ENCODE results near the gene CPSF2. TPM values are rescaled to one million over a fixed set of nuclear protein-coding genes. Genes with fewer than 3 reads are reported as not detected.

CPSF2 gene
- total RNA-seq, 1 donor from 2014 or later, result 58.6 TPM

DNA sequence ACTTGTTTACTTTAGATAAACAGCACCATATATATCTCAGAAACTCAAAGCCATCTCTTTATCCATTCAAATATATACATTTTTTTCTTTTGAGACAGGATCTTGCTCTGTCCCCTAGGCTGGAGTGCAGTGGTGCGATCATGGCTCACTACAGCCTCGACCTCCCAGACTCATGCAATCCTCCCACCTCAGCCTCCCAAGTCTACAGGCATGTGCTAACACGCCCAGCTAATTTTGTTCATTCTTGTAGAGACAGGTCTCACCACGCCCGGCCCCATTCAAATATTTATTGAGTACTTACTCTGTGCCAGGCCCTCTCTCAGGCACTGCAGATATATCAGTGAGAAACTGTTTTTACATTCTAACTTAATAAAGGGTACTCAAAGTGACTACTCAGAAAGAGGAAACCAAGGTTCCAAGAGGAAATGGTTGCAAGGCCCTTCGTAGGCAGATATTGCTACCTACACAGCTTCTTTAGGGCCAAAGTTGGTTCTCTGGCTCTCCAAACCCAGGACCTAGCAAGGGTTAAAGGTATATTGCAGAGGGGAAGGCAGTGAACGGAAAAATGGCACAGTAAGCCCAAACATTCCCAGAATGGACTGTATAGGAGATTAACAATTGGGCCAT lies 18.3 kb upstream of the CPSF2 start:
- H3K4me3 ChIP-seq, result no peak overlapping the region
- H3K9me3 ChIP-seq, result no peaks in the 10 kb centered on the region
- no peak for ATAC-seq
- H3K27ac ChIP-seq, result no peak overlapping the region
- H3K4me1 ChIP-seq, result peaks cover 40% of the 10 kb centered on the region
- H3K36me3 ChIP-seq, result no peaks in the 10 kb centered on the region
- no peak for DNase-seq
- intact Hi-C loops (cut with DNase I), result no loop called here
- TF ChIP-seq, protein P1, sequence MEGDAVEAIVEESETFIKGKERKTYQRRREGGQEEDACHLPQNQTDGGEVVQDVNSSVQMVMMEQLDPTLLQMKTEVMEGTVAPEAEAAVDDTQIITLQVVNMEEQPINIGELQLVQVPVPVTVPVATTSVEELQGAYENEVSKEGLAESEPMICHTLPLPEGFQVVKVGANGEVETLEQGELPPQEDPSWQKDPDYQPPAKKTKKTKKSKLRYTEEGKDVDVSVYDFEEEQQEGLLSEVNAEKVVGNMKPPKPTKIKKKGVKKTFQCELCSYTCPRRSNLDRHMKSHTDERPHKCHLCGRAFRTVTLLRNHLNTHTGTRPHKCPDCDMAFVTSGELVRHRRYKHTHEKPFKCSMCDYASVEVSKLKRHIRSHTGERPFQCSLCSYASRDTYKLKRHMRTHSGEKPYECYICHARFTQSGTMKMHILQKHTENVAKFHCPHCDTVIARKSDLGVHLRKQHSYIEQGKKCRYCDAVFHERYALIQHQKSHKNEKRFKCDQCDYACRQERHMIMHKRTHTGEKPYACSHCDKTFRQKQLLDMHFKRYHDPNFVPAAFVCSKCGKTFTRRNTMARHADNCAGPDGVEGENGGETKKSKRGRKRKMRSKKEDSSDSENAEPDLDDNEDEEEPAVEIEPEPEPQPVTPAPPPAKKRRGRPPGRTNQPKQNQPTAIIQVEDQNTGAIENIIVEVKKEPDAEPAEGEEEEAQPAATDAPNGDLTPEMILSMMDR (IDR thresholded peaks at IDR 0.05), result no peak
- no peaks in the 10 kb centered on the region for H3K27me3 ChIP-seq

DNA sequence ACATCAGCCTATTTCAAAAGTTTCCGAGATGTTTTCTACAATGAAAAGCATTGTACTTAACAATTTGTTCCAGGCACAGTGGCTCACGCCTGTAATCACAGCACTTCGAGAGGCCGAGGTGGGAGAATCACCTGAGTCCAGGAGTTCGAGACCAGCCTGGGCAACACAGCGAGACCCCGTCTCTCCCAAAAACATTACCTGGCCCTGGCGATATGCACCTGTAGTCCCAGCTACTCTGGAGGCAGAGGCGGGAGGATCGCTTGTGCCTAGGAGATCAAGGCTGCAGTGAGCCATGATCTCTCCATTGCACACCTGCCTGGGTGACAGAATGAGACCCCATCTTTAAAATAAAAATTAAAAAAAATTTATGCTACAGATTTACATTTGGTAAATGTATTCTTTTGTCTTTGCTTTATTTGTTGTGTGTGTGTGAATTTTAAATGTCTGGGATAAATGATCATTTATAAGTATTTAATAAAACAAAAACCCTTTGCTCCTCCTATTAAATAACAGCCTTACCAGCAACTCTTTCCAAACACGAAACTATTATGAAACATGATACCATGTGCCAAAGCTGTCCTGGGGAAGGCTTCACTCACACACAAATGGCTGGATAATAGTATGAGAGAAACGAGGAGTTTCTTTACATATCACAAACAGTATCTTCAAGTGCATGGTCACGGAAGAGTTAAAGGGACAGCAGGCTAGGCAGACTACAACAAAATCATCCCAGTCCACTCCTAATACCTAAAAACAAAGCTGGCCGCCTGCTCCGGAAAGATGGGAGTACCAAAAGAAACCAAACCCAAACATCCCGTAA lies 16.5 kb upstream of the CPSF2 start:
- intact Hi-C loops (cut with DNase I), result no loop called here
- ATAC-seq, result no peak
- peaks cover 34% of the 10 kb centered on the region for H3K4me1 ChIP-seq

DNA sequence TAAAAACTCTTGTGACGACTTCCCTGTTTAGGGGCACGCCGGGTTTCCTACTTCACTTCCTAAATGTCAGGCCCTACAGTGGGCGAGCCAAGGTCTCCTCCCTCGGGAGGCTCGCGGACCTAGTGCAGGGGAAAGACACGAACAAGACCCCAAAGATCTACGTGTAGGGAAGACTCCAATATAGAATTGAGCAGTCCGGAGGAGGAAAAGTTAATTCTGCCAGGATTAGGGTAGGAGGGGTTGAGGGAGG lies 16.0 kb upstream of the CPSF2 start:
- Histone ChIP-seq H3K27me3 (no peaks in the 10 kb centered on the region), H3K36me3 (no peaks in the 10 kb centered on the region), H3K9me3 (no peaks in the 10 kb centered on the region), H3K4me1 (peaks cover 34% of the 10 kb centered on the region), H3K4me3 (peak overlapping the region; percentile 89), H3K27ac (peak overlapping the region; percentile 94)
- ATAC-seq, result peak; percentile 47
- peak; percentile 73 for DNase-seq
- TF ChIP-seq, protein P1 (IDR thresholded peaks at IDR 0.05), result no peak
- intact Hi-C loops (cut with DNase I), result no loop called here

More for the DNA sequence above, 16.5 kb upstream of the CPSF2 start:
- Histone ChIP-seq H3K4me3 (peak overlapping the region; percentile 89), H3K9me3 (no peaks in the 10 kb centered on the region), H3K27me3 (no peaks in the 10 kb centered on the region), H3K27ac (peak overlapping the region; percentile 94), H3K36me3 (no peaks in the 10 kb centered on the region)
- DNase-seq, result no peak
- TF ChIP-seq, protein P1 (IDR thresholded peaks at IDR 0.05), result no peak

DNA sequence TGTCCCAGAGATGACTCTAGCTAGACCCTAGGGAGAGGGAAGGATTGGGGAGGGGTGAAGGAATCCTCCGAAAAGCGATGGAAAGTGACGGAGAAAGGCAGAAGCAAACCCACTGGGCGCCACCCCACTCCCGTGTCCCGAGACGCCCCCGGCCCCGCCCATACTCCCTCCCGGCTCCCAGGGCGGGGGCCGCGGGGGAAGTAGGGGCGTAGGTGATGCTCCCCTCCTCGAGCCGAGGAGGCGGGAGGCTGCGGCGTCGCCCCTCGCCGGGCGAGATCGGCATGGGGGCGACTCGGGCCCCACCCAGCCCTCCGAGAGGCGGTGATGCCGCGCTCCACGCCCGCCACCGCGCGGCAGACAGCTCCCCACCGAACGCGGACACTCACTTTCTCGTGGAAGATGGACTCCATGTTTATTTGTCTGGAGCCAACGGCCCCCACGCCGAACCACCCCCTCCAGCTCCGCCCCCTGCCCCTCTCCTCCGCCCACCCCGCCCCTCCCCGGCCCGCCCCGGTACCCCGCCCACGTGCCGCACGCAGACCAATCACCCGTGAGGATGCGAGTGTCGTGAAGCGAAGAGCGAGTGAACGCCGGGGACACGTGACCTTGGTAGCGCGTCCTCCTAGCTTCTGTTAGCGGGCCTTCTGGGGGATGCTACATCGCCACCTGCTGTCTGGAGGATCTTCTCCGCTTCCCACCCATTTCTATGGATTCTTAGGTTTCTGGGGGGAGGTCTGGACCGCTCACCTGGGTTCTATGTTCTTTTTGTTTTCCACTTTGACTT lies 15.4 kb upstream of the CPSF2 start, which contains the start of gene ATXN3:
Gene ATXN3, minus strand, starts transcription at position 440 of the 784 bp plus-strand sequence. Its CDS starts 30 bp downstream, at position 410.
- Histone ChIP-seq H3K4me1 (peaks cover 34% of the 10 kb centered on the region), H3K4me3 (peak within 1 kb of the TSS; percentile 89), H3K36me3 (no peaks in the 10 kb centered on the region), H3K9me3 (no peaks in the 10 kb centered on the region), H3K27ac (peak within 1 kb of the TSS; percentile 94), H3K27me3 (no peaks in the 10 kb centered on the region)
- TF ChIP-seq, protein P1 (IDR thresholded peaks at IDR 0.05), result peak; percentile 73
- intact Hi-C loops (cut with DNase I), result no loop called here
- ATAC-seq (peak; percentile 98), DNase-seq (peak; percentile 99)

DNA sequence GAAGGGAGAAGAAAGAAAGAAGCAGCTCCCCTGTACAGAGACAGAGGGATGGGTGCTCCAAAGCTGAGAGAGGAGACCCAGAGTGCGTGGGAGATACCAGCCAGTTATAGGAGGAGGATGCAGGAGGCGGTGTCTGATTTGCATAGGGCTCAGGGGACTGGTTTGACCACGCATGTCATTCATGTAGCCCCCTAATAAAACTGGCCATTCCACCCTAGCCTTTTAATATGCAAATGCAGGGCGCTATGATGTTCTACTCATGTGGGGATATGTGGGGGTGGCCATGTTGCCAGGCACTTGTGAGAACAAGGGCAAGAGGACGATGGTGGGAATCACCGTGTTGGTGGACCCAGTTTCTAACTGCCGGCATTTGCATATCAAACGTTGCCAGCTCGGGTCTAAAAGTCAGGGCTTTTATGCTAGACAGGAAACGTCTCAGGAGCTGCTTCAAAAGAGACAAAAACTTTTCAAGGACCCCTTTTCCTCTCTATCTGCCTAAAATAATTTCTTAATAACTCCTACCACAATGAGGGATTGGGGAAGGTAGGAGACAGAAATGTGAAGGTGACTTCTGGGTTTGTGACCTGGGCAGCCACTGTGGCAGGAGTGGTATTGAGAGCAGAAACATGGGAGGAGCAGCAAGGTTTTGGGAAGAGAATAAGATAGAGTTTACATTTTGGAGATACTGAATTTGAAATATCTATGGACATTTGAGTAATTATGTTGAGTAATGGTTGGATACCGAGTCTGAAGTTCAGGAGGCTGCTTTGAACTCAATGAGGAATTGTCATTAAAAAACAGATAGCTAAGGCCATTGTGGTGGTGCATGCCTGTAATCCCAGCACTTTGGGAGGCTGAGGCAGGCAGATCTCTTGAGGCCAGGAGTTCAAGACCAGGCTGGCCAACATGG lies 13.2 kb upstream of the CPSF2 start:
- intact Hi-C loops (cut with DNase I), result no loop called here
- Histone ChIP-seq H3K4me3 (no peak overlapping the region), H3K27ac (no peak overlapping the region), H3K27me3 (no peaks in the 10 kb centered on the region), H3K9me3 (no peaks in the 10 kb centered on the region), H3K36me3 (no peaks in the 10 kb centered on the region), H3K4me1 (peaks cover 20% of the 10 kb centered on the region)
- no peak for ATAC-seq
- DNase-seq, result no peak
- TF ChIP-seq, protein P1 (IDR thresholded peaks at IDR 0.05), result no peak

Data from upper lobe of right lung (tissue), 1 donor.